Activated naive CD4-positive, alpha-beta T cell treated with anti-CD3 and anti-CD28 coated beads for 36 hours (primary cell): Measurements from ENCODE around the gene HSPA12A. TPM values are rescaled to one million over a fixed set of nuclear protein-coding genes. Genes with fewer than 3 reads are reported as not detected.
"Not testable (repeated sequence)": the region's sequence is repeated elsewhere in the genome, so short reads cannot be mapped to it uniquely, and the experiment has no call there.

ENCODE experiments used
- CTCF ChIA-PET: fragments of 350-600 bp; sonication (Branson Sonifier 250); formaldehyde crosslinking; loops from one replicate; lab custom pipeline; 2021; ENCODE audit warnings: antibody characterized with exemption; lab: Charles Lee
- DNase-seq: peaks from one replicate; pipeline ENCODE4 v3.0.0-alpha.2; 2020
- H3K27ac Mint-ChIP-seq: one replicate; pipeline ENCODE4 v1.8.0; 2021; ENCODE audit warnings: mild to moderate bottlenecking, mixed read lengths
- H3K27me3 Mint-ChIP-seq: one replicate; pipeline ENCODE4 v1.8.0; 2021; ENCODE audit warnings: low read depth, mixed read lengths
- H3K36me3 Mint-ChIP-seq: one replicate; pipeline ENCODE4 v1.8.0; 2021; ENCODE audit warnings: low read depth, mixed read lengths
- H3K4me1 Mint-ChIP-seq: one replicate; pipeline ENCODE4 v1.8.0; 2021; ENCODE audit warnings: low read depth, mixed read lengths
- H3K4me3 Mint-ChIP-seq: one replicate; pipeline ENCODE4 v1.8.0; 2021; ENCODE audit warnings: mild to moderate bottlenecking, moderate library complexity, mixed read lengths
- H3K9me3 Mint-ChIP-seq: one replicate; pipeline ENCODE4 v1.8.0; 2021; ENCODE audit warnings: mixed read lengths
- intact Hi-C: fragments of 100-400 bp; cut with micrococcal nuclease; formaldehyde crosslinking; loops from one replicate; pipeline ENCODE4 v1.15.1; 2023
- total RNA-seq, 2 experiments: library from RNA; stranded (reverse); gene quantifications; one replicate each; pipeline ENCODE4 v1.2.3, GENCODE V29; 2021

HSPA12A gene
- total RNA-seq, 2 experiments from 2014 or later: 0.05 TPM; not detected in 1

DNA sequence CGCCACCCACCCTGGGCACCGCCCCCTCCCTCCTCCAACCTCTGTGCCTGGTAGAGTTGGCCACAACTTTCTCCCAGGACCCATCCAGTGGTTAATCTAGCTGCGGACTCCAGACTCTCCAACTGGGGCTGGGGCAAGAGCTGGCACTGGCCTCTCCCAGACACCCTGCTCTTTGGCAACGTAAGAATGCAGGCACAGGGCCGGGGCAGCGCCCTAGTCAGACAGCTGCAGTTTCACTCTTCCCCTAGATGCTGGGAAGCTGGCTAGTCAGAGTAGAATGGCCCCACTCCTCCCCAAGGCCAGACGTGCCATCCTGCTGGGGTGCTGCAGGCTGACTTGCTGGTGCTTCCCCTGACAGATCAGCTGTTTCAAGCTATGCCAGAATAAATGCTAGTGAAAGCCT is 22.1 kb downstream of the HSPA12A start:
- no peaks in the 10 kb centered on the region for H3K36me3 Mint-ChIP-seq
- intact Hi-C loops: no loop called here

GRCh38 chr10:116719804-116720203 is 22.6 kb downstream of the HSPA12A start:
- Mint-ChIP-seq H3K36me3 (no peaks in the 10 kb centered on the region), H3K27ac (no peak overlapping the region), H3K4me1 (peaks cover 30% of the 10 kb centered on the region), H3K4me3 (no peak overlapping the region), H3K9me3 (no peaks in the 10 kb centered on the region), H3K27me3 (peaks cover 64% of the 10 kb centered on the region)
- CTCF ChIA-PET: no interaction called here
- intact Hi-C loops: no loop called here
- DNase-seq: no peak

More for the DNA sequence above, 22.1 kb downstream of the HSPA12A start:
- Mint-ChIP-seq H3K27ac (no peak overlapping the region), H3K4me3 (no peak overlapping the region), H3K27me3 (peaks cover 66% of the 10 kb centered on the region), H3K4me1 (peaks cover 34% of the 10 kb centered on the region), H3K9me3 (no peaks in the 10 kb centered on the region)
- CTCF ChIA-PET: no interaction called here
- no peak for DNase-seq

GRCh38 chr10:116718058-116718457 is 24.3 kb downstream of the HSPA12A start:
- intact Hi-C loops: no loop called here
- Mint-ChIP-seq H3K9me3 (no peaks in the 10 kb centered on the region), H3K4me3 (no peak overlapping the region), H3K4me1 (peaks cover 14% of the 10 kb centered on the region), H3K27ac (no peak overlapping the region), H3K27me3 (peaks cover 74% of the 10 kb centered on the region), H3K36me3 (no peaks in the 10 kb centered on the region)
- CTCF ChIA-PET: no interaction called here
- DNase-seq: no peak

DNA sequence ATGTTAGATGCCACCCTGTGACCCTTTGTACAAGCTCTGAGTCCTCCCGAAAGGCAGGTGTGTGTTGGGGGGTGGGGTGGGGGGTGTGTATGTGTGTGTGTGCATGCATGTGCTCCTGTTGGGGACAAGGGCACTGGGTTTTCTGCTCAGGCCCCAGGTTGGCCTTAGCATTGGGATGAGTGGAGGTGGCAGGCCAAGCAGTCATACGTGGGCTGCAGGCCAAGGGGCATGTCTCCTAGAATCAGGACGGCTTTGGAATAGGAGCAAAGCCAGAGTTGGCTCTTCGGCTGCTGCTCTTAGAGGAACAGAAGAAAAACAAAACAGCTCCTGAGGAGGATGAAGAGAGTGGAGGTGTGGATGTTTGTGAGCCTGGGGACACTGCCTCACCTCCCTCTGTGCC is 26.0 kb downstream of the HSPA12A start:
- Mint-ChIP-seq H3K36me3 (no peaks in the 10 kb centered on the region), H3K27ac (no peak overlapping the region), H3K27me3 (peaks cover 63% of the 10 kb centered on the region), H3K4me3 (no peak overlapping the region), H3K4me1 (peaks cover 8% of the 10 kb centered on the region), H3K9me3 (no peaks in the 10 kb centered on the region)
- CTCF ChIA-PET: no interaction called here
- no peak for DNase-seq
- intact Hi-C loops: no loop called here

GRCh38 chr10:116715839-116716377 is 26.5 kb downstream of the HSPA12A start:
- no peak for DNase-seq
- CTCF ChIA-PET: no interaction called here
- intact Hi-C loops: no loop called here
- Mint-ChIP-seq H3K9me3 (no peaks in the 10 kb centered on the region), H3K36me3 (no peaks in the 10 kb centered on the region), H3K4me3 (no peak overlapping the region), H3K4me1 (peaks cover 4% of the 10 kb centered on the region), H3K27me3 (peaks cover 61% of the 10 kb centered on the region), H3K27ac (no peak overlapping the region)

DNA sequence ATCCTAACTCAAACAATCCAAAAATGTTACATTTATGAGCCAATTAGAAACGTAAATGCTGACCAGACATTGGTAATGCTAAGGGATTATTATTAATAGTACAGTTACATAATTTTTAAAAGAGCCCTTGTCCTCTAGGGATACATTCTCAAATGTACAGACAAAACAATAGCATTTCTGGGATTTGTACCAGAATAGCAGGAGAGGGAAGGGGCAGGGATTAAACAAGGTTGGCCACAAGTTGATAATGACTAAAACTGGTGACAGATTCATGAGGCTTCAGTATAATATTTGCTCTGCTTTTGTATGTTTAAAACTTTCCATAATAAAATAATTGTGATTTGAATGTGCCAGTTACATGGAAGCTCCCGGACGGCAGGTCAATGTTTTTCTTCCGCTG is 27.0 kb downstream of the HSPA12A start:
- Mint-ChIP-seq H3K36me3 (no peaks in the 10 kb centered on the region), H3K4me3 (no peak overlapping the region), H3K27ac (no peak overlapping the region), H3K9me3 (no peaks in the 10 kb centered on the region), H3K4me1 (no peaks in the 10 kb centered on the region), H3K27me3 (peaks cover 57% of the 10 kb centered on the region)
- no peak for DNase-seq
- CTCF ChIA-PET: no interaction called here
- intact Hi-C loops: no loop called here

- DNase-seq: no peak
- CTCF ChIA-PET: no interaction called here
- Mint-ChIP-seq H3K36me3 (no peaks in the 10 kb centered on the region), H3K27ac (no peak overlapping the region), H3K4me3 (no peak overlapping the region), H3K9me3 (no peaks in the 10 kb centered on the region), H3K27me3 (peaks cover 53% of the 10 kb centered on the region), H3K4me1 (no peaks in the 10 kb centered on the region)
- intact Hi-C loops: no loop called here
Measured at GRCh38 chr10:116713846-116714245, 28.5 kb downstream of the HSPA12A start.

GRCh38 chr10:116712989-116713543 is 29.3 kb downstream of the HSPA12A start:
- CTCF ChIA-PET: interaction anchor here (1.1 kb wide), 1 partner anchor 12 kb away, joined by 3 read pairs; no protein-coding TSS in a partner anchor
- intact Hi-C loops: no loop called here
- Mint-ChIP-seq H3K27me3 (peaks cover 50% of the 10 kb centered on the region), H3K9me3 (no peaks in the 10 kb centered on the region), H3K27ac (no peak overlapping the region), H3K36me3 (no peaks in the 10 kb centered on the region), H3K4me3 (no peak overlapping the region), H3K4me1 (no peaks in the 10 kb centered on the region)
- no peak for DNase-seq

DNA sequence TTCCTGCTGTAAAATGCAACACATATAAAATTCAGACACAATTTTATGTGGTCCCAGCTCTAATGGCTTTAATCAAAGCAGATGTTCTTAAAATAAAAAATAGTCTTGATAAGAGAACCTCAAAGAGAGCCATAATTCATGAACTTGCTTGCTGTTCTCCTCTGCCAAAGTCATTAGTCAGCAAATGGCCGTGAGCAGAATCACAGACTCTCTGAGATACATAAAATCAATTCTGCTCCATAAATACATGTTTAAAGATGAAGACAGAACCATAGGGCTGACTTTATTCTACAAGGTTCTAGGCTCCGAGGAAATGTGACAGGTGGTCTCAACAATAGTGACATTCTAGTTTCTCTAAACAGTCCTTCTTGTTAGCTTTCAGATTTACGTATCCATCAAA is 29.8 kb downstream of the HSPA12A start:
- Mint-ChIP-seq H3K9me3 (no peaks in the 10 kb centered on the region), H3K27me3 (peaks cover 45% of the 10 kb centered on the region), H3K4me1 (no peaks in the 10 kb centered on the region), H3K36me3 (no peaks in the 10 kb centered on the region), H3K4me3 (no peak overlapping the region), H3K27ac (no peak overlapping the region)
- DNase-seq: no peak
- CTCF ChIA-PET: interaction anchor here (1.1 kb wide), 1 partner anchor 11 kb away, joined by 3 read pairs; no protein-coding TSS in a partner anchor
- intact Hi-C loops: no loop called here

- H3K36me3 Mint-ChIP-seq, H3K4me3 Mint-ChIP-seq, H3K4me1 Mint-ChIP-seq, H3K27ac Mint-ChIP-seq, DNase-seq, intact Hi-C loops, H3K9me3 Mint-ChIP-seq: not testable (repeated sequence)
- CTCF ChIA-PET: interaction anchor here (1.1 kb wide), 1 partner anchor 10 kb away, joined by 3 read pairs; no protein-coding TSS in a partner anchor
- peaks cover 44% of the 10 kb centered on the region for H3K27me3 Mint-ChIP-seq
Measured at GRCh38 chr10:116711803-116712202, 30.6 kb downstream of the HSPA12A start.

DNA sequence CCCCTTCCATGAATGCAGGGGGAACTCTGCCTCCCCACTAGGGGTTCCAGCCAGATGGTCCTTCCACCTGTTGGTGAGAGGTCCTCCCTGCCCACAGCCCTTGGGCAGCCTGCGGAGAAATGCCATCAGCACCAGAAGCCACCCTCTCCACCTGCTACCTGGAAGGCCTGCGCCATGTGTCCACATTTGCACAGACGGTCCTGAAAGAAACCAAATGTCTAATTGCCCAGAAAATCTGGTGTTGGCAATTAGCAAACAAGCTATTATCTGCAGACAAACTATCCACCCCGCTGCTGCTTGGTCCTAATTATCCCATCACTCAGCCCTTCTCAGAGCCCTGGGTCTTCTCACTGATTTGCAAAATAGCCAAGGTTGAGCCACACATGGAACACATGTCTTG is 32.3 kb downstream of the HSPA12A start:
- Mint-ChIP-seq H3K4me1 (no peaks in the 10 kb centered on the region), H3K9me3 (no peaks in the 10 kb centered on the region), H3K27me3 (peaks cover 37% of the 10 kb centered on the region), H3K27ac (no peak overlapping the region), H3K4me3 (no peak overlapping the region), H3K36me3 (no peaks in the 10 kb centered on the region)
- CTCF ChIA-PET: no interaction called here
- intact Hi-C loops: no loop called here
- no peak for DNase-seq

DNA sequence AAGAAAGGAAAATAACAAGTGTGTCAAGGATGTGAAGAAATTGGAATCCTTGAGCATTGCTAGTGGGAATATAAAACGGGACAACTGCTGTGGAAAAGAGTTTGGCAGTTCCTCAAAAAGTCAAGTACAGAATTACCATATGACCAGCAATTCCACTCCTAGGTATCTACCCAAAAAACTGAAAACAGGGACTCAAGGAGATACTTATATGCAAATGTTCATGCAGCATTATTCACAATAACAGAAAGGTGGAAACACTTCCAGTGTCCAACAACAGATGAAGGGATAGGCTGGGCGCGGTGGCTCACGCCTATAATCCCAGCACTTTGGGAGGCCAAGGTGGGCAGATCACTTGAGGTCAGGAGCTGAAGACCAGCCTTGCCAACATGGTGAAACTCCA is 33.5 kb downstream of the HSPA12A start:
- Mint-ChIP-seq H3K4me3 (no peak overlapping the region), H3K36me3 (no peaks in the 10 kb centered on the region), H3K4me1 (no peaks in the 10 kb centered on the region), H3K9me3 (no peaks in the 10 kb centered on the region), H3K27ac (no peak overlapping the region), H3K27me3 (peaks cover 31% of the 10 kb centered on the region)
- CTCF ChIA-PET: no interaction called here
- DNase-seq: no peak
- intact Hi-C loops: no loop called here

- Mint-ChIP-seq H3K27ac (no peak overlapping the region), H3K36me3 (no peaks in the 10 kb centered on the region), H3K9me3 (no peaks in the 10 kb centered on the region), H3K27me3 (peaks cover 29% of the 10 kb centered on the region), H3K4me3 (no peak overlapping the region), H3K4me1 (no peaks in the 10 kb centered on the region)
- intact Hi-C loops: no loop called here
- no peak for DNase-seq
- CTCF ChIA-PET: no interaction called here
Measured at GRCh38 chr10:116708391-116708821, 34.0 kb downstream of the HSPA12A start.
